ENCODE results near the gene GAB2. TPM values are rescaled to one million over a fixed set of nuclear protein-coding genes. Genes with fewer than 3 reads are reported as not detected.

GAB2 gene
- total RNA-seq, 4 donors from 2014 or later, result 14.0 to 41.3 (median 34.7) TPM

- peaks cover 0 to 33% (median 0%) of the 10 kb centered on the region in 3 donors for H3K36me3 ChIP-seq
- no peaks in the 10 kb centered on the region for H3K27me3 ChIP-seq
- peak overlapping the region in 1 of 4 donors; percentile 28 for H3K4me3 ChIP-seq
- DNase-seq, result peak in 2 of 3 donors; percentile 30 to 57
- TF ChIP-seq POLR2A (IDR thresholded peaks at IDR 0.05), result no peak
- TF ChIP-seq, protein P1, sequence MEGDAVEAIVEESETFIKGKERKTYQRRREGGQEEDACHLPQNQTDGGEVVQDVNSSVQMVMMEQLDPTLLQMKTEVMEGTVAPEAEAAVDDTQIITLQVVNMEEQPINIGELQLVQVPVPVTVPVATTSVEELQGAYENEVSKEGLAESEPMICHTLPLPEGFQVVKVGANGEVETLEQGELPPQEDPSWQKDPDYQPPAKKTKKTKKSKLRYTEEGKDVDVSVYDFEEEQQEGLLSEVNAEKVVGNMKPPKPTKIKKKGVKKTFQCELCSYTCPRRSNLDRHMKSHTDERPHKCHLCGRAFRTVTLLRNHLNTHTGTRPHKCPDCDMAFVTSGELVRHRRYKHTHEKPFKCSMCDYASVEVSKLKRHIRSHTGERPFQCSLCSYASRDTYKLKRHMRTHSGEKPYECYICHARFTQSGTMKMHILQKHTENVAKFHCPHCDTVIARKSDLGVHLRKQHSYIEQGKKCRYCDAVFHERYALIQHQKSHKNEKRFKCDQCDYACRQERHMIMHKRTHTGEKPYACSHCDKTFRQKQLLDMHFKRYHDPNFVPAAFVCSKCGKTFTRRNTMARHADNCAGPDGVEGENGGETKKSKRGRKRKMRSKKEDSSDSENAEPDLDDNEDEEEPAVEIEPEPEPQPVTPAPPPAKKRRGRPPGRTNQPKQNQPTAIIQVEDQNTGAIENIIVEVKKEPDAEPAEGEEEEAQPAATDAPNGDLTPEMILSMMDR (IDR thresholded peaks at IDR 0.05), result no peak
- H3K9me3 ChIP-seq, result no peaks in the 10 kb centered on the region
- peak overlapping the region; percentile 2 to 66 (median 52) for H3K27ac ChIP-seq
- H3K4me1 ChIP-seq, result peaks cover 0 to 4% (median 0%) of the 10 kb centered on the region in 4 donors
Measured at GRCh38 chr11:78203184-78203583, 214.4 kb downstream of the GAB2 start.

- peak in 2 of 3 donors; percentile 66 to 74 for DNase-seq
- H3K9me3 ChIP-seq, result no peaks in the 10 kb centered on the region
- peak overlapping the region in 1 of 4 donors; percentile 28 for H3K4me3 ChIP-seq
- H3K27ac ChIP-seq, result peak overlapping the region; percentile 2 to 66 (median 52)
- H3K27me3 ChIP-seq, result no peaks in the 10 kb centered on the region
- H3K36me3 ChIP-seq, result peaks cover 0 to 33% (median 0%) of the 10 kb centered on the region in 3 donors
- peaks cover 0 to 4% (median 0%) of the 10 kb centered on the region in 4 donors for H3K4me1 ChIP-seq
- TF ChIP-seq, protein P1 (IDR thresholded peaks at IDR 0.05), result no peak
- TF ChIP-seq POLR2A (IDR thresholded peaks at IDR 0.05), result no peak
Measured at GRCh38 chr11:78202733-78203167, 214.9 kb downstream of the GAB2 start.

DNA sequence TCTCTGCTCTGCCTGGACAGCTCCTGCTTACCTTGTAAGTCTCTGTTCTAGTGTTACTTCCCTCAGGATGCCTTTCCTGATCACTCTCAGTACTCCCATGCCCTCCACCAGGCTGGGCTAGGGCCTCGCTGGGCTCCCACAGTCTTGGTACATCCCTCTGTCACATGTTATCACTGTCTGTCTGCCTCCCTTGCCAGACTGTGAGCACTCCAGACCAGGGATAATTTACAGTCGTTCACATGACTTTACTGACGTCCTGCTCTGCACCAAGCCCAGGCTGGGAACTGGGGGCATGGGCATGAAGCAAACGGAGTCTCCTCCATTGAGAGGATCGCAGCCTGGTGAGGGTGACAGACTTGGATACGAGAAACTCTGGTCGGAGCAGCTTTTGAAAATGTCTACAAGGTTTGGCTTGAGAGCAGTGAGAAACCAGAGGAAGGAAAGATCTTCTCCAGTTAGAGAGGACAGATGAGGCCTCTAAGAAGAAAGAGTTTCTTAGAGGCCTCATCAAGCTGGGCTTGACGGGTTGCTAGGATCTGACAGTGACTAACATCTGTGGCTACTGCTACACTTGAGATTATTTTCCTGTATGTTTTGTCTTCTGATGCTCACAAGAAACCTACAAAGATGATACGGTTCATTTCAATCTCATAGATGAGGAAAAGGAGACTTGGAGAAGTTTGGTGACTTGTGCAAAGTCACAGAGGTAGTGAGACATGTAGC, 216.4 kb downstream of the GAB2 start:
- peaks cover 0 to 30% (median 0%) of the 10 kb centered on the region in 3 donors for H3K36me3 ChIP-seq
- no peak overlapping the region for H3K4me3 ChIP-seq
- DNase-seq, result peak in 1 of 3 donors; percentile 19
- peaks cover 0 to 4% (median 0%) of the 10 kb centered on the region in 4 donors for H3K4me1 ChIP-seq
- TF ChIP-seq, protein P1 (IDR thresholded peaks at IDR 0.05), result no peak
- no peak for TF ChIP-seq POLR2A (IDR thresholded peaks at IDR 0.05)
- no peaks in the 10 kb centered on the region for H3K9me3 ChIP-seq
- peak overlapping the region in 1 of 4 donors; percentile 28 for H3K27ac ChIP-seq
- H3K27me3 ChIP-seq, result no peaks in the 10 kb centered on the region

GRCh38 chr11:78200553-78200952, 217.1 kb downstream of the GAB2 start:
- peaks cover 0 to 30% (median 0%) of the 10 kb centered on the region in 3 donors for H3K36me3 ChIP-seq
- H3K27me3 ChIP-seq, result no peaks in the 10 kb centered on the region
- DNase-seq, result peak in 1 of 3 donors; percentile 45
- TF ChIP-seq POLR2A (IDR thresholded peaks at IDR 0.05), result no peak
- TF ChIP-seq, protein P1 (IDR thresholded peaks at IDR 0.05), result no peak
- H3K27ac ChIP-seq, result no peak overlapping the region
- H3K9me3 ChIP-seq, result no peaks in the 10 kb centered on the region
- H3K4me1 ChIP-seq, result peaks cover 0 to 4% (median 0%) of the 10 kb centered on the region in 4 donors
- H3K4me3 ChIP-seq, result no peak overlapping the region

DNA sequence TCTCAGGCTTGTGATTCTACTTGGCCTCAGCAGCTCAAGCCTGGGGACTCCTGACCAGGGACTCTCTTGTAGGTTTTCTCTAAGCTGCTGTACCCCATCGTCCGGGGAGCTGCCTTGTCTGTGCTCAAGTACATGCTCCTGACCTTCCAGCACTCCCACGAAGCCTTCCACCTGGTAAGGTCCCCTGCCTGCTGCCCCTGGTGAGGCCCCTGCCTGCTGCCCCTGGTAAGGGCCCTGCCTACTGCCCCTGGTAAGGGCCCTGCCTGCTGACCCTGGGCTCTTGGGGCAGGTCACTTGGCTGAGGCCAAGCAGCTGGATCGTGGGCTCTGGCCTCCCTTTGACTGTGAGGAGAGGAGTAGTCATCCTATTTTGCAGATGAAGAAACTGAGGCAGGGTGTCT, 217.6 kb downstream of the GAB2 start:
- peak in 1 of 3 donors; percentile 35 for DNase-seq
- Histone ChIP-seq H3K4me1 (peaks cover 0 to 4% (median 0%) of the 10 kb centered on the region in 4 donors), H3K27ac (no peak overlapping the region), H3K4me3 (no peak overlapping the region), H3K9me3 (no peaks in the 10 kb centered on the region), H3K27me3 (no peaks in the 10 kb centered on the region), H3K36me3 (peaks cover 0 to 30% (median 0%) of the 10 kb centered on the region in 3 donors)
- TF ChIP-seq, protein P1 (IDR thresholded peaks at IDR 0.05), result no peak
- no peak for TF ChIP-seq POLR2A (IDR thresholded peaks at IDR 0.05)
